HepG2 (cell line): ENCODE data around the gene SUPT6H. TPM values are rescaled to one million over a fixed set of nuclear protein-coding genes. Genes with fewer than 3 reads are reported as not detected.

Experiments
- polyA plus RNA-seq, 8 experiments: library from polyadenylated mRNA; depleted of rRNA in 3 of 8; stranded (reverse) in 7 of 8; unstranded in 1 of 8; fragments of >200 nt; fragmentation: Illumina TruSeq in 4 of 8; extraction: Trizol in 4 of 8; gene quantifications; 2 replicates each; pipeline versions ENCODE4 v1.2.1 to v1.2.3, GENCODE V29; 2011 to 2016; ENCODE audit warnings: low read depth in 4 of 8, missing spikeins in 1 of 8, mixed read lengths in 1 of 8; ENCODE audit not compliant: insufficient read depth in 1 of 8
- total RNA-seq, 5 experiments: library from RNA; depleted of rRNA; stranded (reverse); fragments of >200 nt; fragmentation: Illumina TruSeq; extraction: Trizol; gene quantifications; 2 replicates each; pipeline ENCODE4 v1.2.3, GENCODE V29; 2016; ENCODE audit warnings: low read depth in 1 of 5
- TF ChIP-seq, protein P1 (sequence below): sonication (generic); formaldehyde crosslinking; IDR thresholded peaks from 2 replicates; pipeline ENCODE4 v1.4.0; 2020; ENCODE audit warnings: mild to moderate bottlenecking, missing genetic modification reagents
- TF ChIP-seq, protein P2 (sequence below): sonication (generic); formaldehyde crosslinking; IDR thresholded peaks from 2 replicates; pipeline ENCODE4 v1.9.0; 2021; ENCODE audit warnings: missing genetic modification reagents, mild to moderate bottlenecking, borderline replicate concordance

Gene SUPT6H
- total and polyA plus RNA-seq, 2 of the 13 experiments (the other 11 are each of a cell fraction or from before 2014, with no cell fraction given), result 32.7 to 39.9 TPM

DNA sequence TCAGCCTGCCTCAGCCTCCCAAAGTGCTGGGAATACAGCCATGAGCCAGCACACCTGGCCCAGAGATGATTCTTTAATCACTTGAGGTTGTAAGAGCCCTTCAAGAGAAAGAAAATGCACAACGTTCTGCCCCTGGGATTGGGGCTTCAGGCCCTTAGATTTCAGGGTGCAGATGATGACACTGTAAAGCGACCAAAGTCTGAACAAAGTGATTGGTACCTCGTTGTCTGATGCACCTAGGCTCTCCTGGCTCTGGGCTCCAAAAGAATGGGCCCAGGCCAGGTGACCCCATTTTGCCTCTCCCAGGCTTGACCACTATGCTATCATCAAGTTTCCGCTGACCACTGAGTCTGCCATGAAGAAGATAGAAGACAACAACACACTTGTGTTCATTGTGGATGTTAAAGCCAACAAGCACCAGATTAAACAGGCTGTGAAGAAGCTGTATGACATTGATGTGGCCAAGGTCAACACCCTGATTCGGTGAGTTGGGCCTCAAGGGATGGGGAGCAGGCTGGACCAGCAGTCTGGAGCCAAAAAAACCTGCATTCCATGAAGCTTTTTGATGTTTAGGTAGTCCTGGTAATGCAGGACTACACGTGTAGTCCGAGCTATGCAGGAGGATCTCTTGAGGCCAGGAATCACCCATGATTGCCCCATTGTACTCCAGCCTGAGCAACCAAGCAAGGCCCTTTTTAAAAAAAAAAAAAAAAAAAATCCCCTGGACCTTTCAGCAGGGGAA lies 60.6 kb downstream of the SUPT6H start (continued):
- TF ChIP-seq, protein P1, sequence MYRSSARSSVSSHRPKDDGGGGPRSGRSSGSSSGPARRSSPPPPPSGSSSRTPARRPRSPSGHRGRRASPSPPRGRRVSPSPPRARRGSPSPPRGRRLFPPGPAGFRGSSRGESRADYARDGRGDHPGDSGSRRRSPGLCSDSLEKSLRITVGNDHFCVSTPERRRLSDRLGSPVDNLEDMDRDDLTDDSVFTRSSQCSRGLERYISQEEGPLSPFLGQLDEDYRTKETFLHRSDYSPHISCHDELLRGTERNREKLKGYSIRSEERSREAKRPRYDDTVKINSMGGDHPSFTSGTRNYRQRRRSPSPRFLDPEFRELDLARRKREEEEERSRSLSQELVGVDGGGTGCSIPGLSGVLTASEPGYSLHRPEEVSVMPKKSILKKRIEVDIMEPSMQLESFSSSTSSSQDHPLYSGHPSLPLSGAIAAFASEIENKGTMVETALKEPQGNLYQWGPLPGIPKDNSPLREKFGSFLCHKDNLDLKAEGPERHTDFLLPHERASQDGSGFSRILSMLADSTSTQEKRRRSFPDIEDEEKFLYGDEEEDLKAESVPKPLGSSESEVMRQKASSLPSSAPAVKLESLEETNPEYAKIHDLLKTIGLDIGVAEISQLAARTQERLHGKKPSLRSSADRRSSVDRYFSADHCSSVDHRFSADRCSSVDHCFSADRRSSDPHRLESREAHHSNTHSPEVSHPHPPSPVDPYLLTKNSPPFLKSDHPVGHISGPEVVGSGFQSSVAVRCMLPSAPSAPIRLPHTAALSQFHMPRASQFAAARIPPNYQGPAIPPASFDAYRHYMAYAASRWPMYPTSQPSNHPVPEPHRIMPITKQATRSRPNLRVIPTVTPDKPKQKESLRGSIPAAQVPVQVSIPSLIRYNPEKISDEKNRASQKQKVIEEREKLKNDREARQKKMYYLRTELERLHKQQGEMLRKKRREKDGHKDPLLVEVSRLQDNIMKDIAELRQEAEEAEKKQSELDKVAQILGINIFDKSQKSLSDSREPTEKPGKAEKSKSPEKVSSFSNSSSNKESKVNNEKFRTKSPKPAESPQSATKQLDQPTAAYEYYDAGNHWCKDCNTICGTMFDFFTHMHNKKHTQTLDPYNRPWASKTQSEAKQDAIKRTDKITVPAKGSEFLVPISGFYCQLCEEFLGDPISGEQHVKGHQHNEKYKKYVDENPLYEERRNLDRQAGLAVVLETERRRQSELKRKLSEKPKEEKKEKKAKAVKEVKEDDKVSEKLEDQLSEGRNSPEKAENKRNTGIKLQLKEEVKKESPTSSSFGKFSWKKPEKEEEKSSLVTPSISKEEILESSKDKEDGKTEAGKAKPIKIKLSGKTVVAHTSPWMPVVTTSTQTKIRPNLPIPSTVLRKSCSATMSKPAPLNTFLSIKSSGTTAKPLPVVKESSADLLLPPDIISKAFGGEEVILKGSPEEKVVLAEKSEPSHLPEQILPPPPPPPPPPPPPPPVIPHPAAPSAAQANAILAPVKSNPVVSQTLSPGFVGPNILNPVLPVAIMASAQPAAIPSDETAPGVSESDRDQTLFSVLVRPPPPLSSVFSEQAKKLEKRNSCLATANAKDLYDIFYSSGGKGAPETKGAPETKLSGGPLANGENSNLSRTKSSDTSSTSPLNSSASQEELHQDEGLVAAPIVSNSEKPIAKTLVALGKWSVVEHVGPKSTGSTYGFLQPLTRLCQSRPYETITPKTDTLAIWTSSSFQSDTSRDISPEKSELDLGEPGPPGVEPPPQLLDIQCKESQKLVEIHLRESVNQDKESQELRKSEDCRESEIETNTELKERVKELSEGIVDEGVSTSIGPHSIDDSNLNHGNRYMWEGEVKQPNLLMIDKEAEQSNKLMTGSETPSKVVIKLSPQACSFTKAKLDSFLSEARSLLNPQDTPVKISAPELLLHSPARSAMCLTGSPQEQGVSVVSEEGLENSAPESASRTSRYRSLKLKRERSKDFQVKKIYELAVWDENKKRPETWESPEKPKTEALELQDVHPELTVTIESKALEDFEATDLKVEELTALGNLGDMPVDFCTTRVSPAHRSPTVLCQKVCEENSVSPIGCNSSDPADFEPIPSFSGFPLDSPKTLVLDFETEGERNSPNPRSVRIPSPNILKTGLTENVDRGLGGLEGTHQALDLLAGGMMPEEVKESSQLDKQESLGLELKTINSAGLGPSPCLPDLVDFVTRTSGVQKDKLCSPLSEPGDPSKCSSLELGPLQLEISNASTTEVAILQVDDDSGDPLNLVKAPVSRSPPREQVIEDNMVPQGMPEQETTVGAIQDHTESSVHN (CRISPR knock-in tag), result no peak
- TF ChIP-seq, protein P2, sequence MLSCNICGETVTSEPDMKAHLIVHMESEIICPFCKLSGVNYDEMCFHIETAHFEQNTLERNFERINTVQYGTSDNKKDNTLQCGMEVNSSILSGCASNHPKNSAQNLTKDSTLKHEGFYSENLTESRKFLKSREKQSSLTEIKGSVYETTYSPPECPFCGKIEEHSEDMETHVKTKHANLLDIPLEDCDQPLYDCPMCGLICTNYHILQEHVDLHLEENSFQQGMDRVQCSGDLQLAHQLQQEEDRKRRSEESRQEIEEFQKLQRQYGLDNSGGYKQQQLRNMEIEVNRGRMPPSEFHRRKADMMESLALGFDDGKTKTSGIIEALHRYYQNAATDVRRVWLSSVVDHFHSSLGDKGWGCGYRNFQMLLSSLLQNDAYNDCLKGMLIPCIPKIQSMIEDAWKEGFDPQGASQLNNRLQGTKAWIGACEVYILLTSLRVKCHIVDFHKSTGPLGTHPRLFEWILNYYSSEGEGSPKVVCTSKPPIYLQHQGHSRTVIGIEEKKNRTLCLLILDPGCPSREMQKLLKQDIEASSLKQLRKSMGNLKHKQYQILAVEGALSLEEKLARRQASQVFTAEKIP, result no peak
